ENCODE data around the gene AGRP.

- TF ChIP-seq CTCF (IDR thresholded peaks at IDR 0.05; ENCODE audit: low read depth, low read length, poor library complexity, severe bottlenecking) (no peak), EZH2phosphoT487 (IDR thresholded peaks at IDR 0.05; ENCODE audit: borderline replicate concordance, low read length) (no peak)
Observed at GRCh38 chr16:67448580-67448979, 34.8 kb downstream of the AGRP start.

Data from DOHH2 (cell line).